Measurements from ENCODE around the gene UNCX. TPM values are rescaled to one million over a fixed set of nuclear protein-coding genes. Genes with fewer than 3 reads are reported as not detected.

Gene UNCX
- polyA plus RNA-seq, 4 donors, result not detected

GRCh38 chr7:1242606-1243289, 10.1 kb downstream of the UNCX start:
- H3K4me3 ChIP-seq (ENCODE audit: low read depth in 1 of 3, low read length in 3 of 3), result no peak overlapping the region
- WGBS, 3 donors, result 8 to 19% (median 15%) methylated on average over 40 to 53 of the region's 53 CpGs

GRCh38 chr7:1243290-1243963, 10.8 kb downstream of the UNCX start:
- Histone ChIP-seq H3K4me1 (ENCODE audit: control insufficient read depth in 3 of 3, insufficient read depth in 2 of 3, low read depth in 1 of 3, low read length in 2 of 3) (no peaks in the 10 kb centered on the region), H3K27me3 (ENCODE audit: control insufficient read depth in 3 of 3, insufficient read depth in 3 of 3, low read length in 3 of 3) (peaks cover 26 to 95% (median 68%) of the 10 kb centered on the region in 3 donors), H3K27ac (ENCODE audit: low read depth in 1 of 3, low read length in 2 of 3) (no peak overlapping the region), H3K36me3 (ENCODE audit: control insufficient read depth in 3 of 3, insufficient read depth in 2 of 3, low read depth in 1 of 3, low read length in 3 of 3) (no peaks in the 10 kb centered on the region), H3K4me3 (ENCODE audit: low read depth in 1 of 3, low read length in 3 of 3) (no peak overlapping the region), H3K9me3 (ENCODE audit: control insufficient read depth in 2 of 2, insufficient read depth in 1 of 2, low read depth in 1 of 2, low read length in 1 of 2) (peaks cover 0 to 21% of the 10 kb centered on the region in 2 donors)
- FAIRE-seq, result no peak
- WGBS, 3 donors, result 9 to 15% (median 13%) methylated on average over 17 of the region's 17 CpGs
- DNase-seq, result no peak

More at GRCh38 chr7:1242606-1243289, 10.1 kb downstream of the UNCX start:
- no peak for DNase-seq
- no peak for FAIRE-seq
- H3K36me3 ChIP-seq (ENCODE audit: control insufficient read depth in 3 of 3, insufficient read depth in 2 of 3, low read depth in 1 of 3, low read length in 3 of 3), result no peaks in the 10 kb centered on the region
- H3K4me1 ChIP-seq (ENCODE audit: control insufficient read depth in 3 of 3, insufficient read depth in 2 of 3, low read depth in 1 of 3, low read length in 2 of 3), result no peaks in the 10 kb centered on the region
- peaks cover 29 to 95% (median 69%) of the 10 kb centered on the region in 3 donors for H3K27me3 ChIP-seq (ENCODE audit: control insufficient read depth in 3 of 3, insufficient read depth in 3 of 3, low read length in 3 of 3)
- H3K27ac ChIP-seq (ENCODE audit: low read depth in 1 of 3, low read length in 2 of 3), result no peak overlapping the region
- H3K9me3 ChIP-seq (ENCODE audit: control insufficient read depth in 2 of 2, insufficient read depth in 1 of 2, low read depth in 1 of 2, low read length in 1 of 2), result peaks cover 0 to 21% of the 10 kb centered on the region in 2 donors

- WGBS, 3 donors, result 6 to 14% (median 11%) methylated on average over 24 of the region's 24 CpGs
- H3K27me3 ChIP-seq (ENCODE audit: control insufficient read depth in 3 of 3, insufficient read depth in 3 of 3, low read length in 3 of 3), result peaks cover 23 to 95% (median 72%) of the 10 kb centered on the region in 3 donors
- H3K27ac ChIP-seq (ENCODE audit: low read depth in 1 of 3, low read length in 2 of 3), result no peak overlapping the region
- no peak for DNase-seq
- no peaks in the 10 kb centered on the region for H3K36me3 ChIP-seq (ENCODE audit: control insufficient read depth in 3 of 3, insufficient read depth in 2 of 3, low read depth in 1 of 3, low read length in 3 of 3)
- no peak overlapping the region for H3K4me3 ChIP-seq (ENCODE audit: low read depth in 1 of 3, low read length in 3 of 3)
- no peak for FAIRE-seq
- H3K4me1 ChIP-seq (ENCODE audit: control insufficient read depth in 3 of 3, insufficient read depth in 2 of 3, low read depth in 1 of 3, low read length in 2 of 3), result no peaks in the 10 kb centered on the region
- peaks cover 0 to 21% of the 10 kb centered on the region in 2 donors for H3K9me3 ChIP-seq (ENCODE audit: control insufficient read depth in 2 of 2, insufficient read depth in 1 of 2, low read depth in 1 of 2, low read length in 1 of 2)
These were observed 11.3 kb downstream of the UNCX start for GRCh38 chr7:1243964-1244416.

GRCh38 chr7:1244700-1245523, 12.2 kb downstream of the UNCX start:
- WGBS, 3 donors, result 4 to 12% (median 10%) methylated on average over 14 of the region's 14 CpGs
- FAIRE-seq, result no peak

GRCh38 chr7:1245524-1246050, 12.9 kb downstream of the UNCX start:
- no peaks in the 10 kb centered on the region for H3K4me1 ChIP-seq (ENCODE audit: control insufficient read depth in 3 of 3, insufficient read depth in 2 of 3, low read depth in 1 of 3, low read length in 2 of 3)
- no peak for DNase-seq
- peaks cover 18 to 94% (median 70%) of the 10 kb centered on the region in 3 donors for H3K27me3 ChIP-seq (ENCODE audit: control insufficient read depth in 3 of 3, insufficient read depth in 3 of 3, low read length in 3 of 3)
- H3K36me3 ChIP-seq (ENCODE audit: control insufficient read depth in 3 of 3, insufficient read depth in 2 of 3, low read depth in 1 of 3, low read length in 3 of 3), result no peaks in the 10 kb centered on the region
- WGBS, 3 donors, result 15 to 23% (median 16%) methylated on average over 12 of the region's 12 CpGs
- peaks cover 0 to 16% of the 10 kb centered on the region in 2 donors for H3K9me3 ChIP-seq (ENCODE audit: control insufficient read depth in 2 of 2, insufficient read depth in 1 of 2, low read depth in 1 of 2, low read length in 1 of 2)
- H3K27ac ChIP-seq (ENCODE audit: low read depth in 1 of 3, low read length in 2 of 3), result no peak overlapping the region
- no peak for FAIRE-seq
- H3K4me3 ChIP-seq (ENCODE audit: low read depth in 1 of 3, low read length in 3 of 3), result no peak overlapping the region

More at GRCh38 chr7:1244700-1245523, 12.2 kb downstream of the UNCX start:
- no peak for DNase-seq
- H3K36me3 ChIP-seq (ENCODE audit: control insufficient read depth in 3 of 3, insufficient read depth in 2 of 3, low read depth in 1 of 3, low read length in 3 of 3), result no peaks in the 10 kb centered on the region
- H3K4me1 ChIP-seq (ENCODE audit: control insufficient read depth in 3 of 3, insufficient read depth in 2 of 3, low read depth in 1 of 3, low read length in 2 of 3), result no peaks in the 10 kb centered on the region
- peaks cover 0 to 16% of the 10 kb centered on the region in 2 donors for H3K9me3 ChIP-seq (ENCODE audit: control insufficient read depth in 2 of 2, insufficient read depth in 1 of 2, low read depth in 1 of 2, low read length in 1 of 2)
- H3K27me3 ChIP-seq (ENCODE audit: control insufficient read depth in 3 of 3, insufficient read depth in 3 of 3, low read length in 3 of 3), result peaks cover 23 to 94% (median 70%) of the 10 kb centered on the region in 3 donors
- H3K27ac ChIP-seq (ENCODE audit: low read depth in 1 of 3, low read length in 2 of 3), result no peak overlapping the region
- H3K4me3 ChIP-seq (ENCODE audit: low read depth in 1 of 3, low read length in 3 of 3), result no peak overlapping the region

- DNase-seq, result no peak
- Histone ChIP-seq H3K27me3 (ENCODE audit: control insufficient read depth in 3 of 3, insufficient read depth in 3 of 3, low read length in 3 of 3) (peaks cover 18 to 95% (median 65%) of the 10 kb centered on the region in 3 donors), H3K27ac (ENCODE audit: low read depth in 1 of 3, low read length in 2 of 3) (no peak overlapping the region), H3K4me1 (ENCODE audit: control insufficient read depth in 3 of 3, insufficient read depth in 2 of 3, low read depth in 1 of 3, low read length in 2 of 3) (no peaks in the 10 kb centered on the region), H3K36me3 (ENCODE audit: control insufficient read depth in 3 of 3, insufficient read depth in 2 of 3, low read depth in 1 of 3, low read length in 3 of 3) (no peaks in the 10 kb centered on the region), H3K9me3 (ENCODE audit: control insufficient read depth in 2 of 2, insufficient read depth in 1 of 2, low read depth in 1 of 2, low read length in 1 of 2) (peaks cover 0 to 12% of the 10 kb centered on the region in 2 donors), H3K4me3 (ENCODE audit: low read depth in 1 of 3, low read length in 3 of 3) (no peak overlapping the region)
- 8 to 14% (median 9%) methylated on average over 47 to 48 of the region's 48 CpGs for WGBS, 3 donors
- no peak for FAIRE-seq
These were observed 13.6 kb downstream of the UNCX start for GRCh38 chr7:1246160-1246870.

- 5 to 15% (median 14%) methylated on average over 53 to 68 of the region's 68 CpGs for WGBS, 3 donors
- Histone ChIP-seq H3K36me3 (ENCODE audit: control insufficient read depth in 3 of 3, insufficient read depth in 2 of 3, low read depth in 1 of 3, low read length in 3 of 3) (no peaks in the 10 kb centered on the region), H3K27ac (ENCODE audit: low read depth in 1 of 3, low read length in 2 of 3) (no peak overlapping the region), H3K9me3 (ENCODE audit: control insufficient read depth in 2 of 2, insufficient read depth in 1 of 2, low read depth in 1 of 2, low read length in 1 of 2) (peaks cover 0 to 12% of the 10 kb centered on the region in 2 donors), H3K4me1 (ENCODE audit: control insufficient read depth in 3 of 3, insufficient read depth in 2 of 3, low read depth in 1 of 3, low read length in 2 of 3) (no peaks in the 10 kb centered on the region), H3K4me3 (ENCODE audit: low read depth in 1 of 3, low read length in 3 of 3) (no peak overlapping the region), H3K27me3 (ENCODE audit: control insufficient read depth in 3 of 3, insufficient read depth in 3 of 3, low read length in 3 of 3) (peaks cover 18 to 96% (median 66%) of the 10 kb centered on the region in 3 donors)
- FAIRE-seq, result no peak
- no peak for DNase-seq
These were observed 14.3 kb downstream of the UNCX start for GRCh38 chr7:1246871-1247526.
